Measurements from ENCODE around the gene CTIF. TPM values are rescaled to one million over a fixed set of nuclear protein-coding genes. Genes with fewer than 3 reads are reported as not detected.

The CTIF gene
- total and polyA plus RNA-seq, 2 donors (not counting 1 experiment from before 2014, with no cell fraction given) = 27.2 to 28.1 TPM

GRCh38 chr18:48896875-48897511, 358.2 kb downstream of the CTIF start:
- no peaks in the 10 kb centered on the region for H3K27me3 ChIP-seq (ENCODE audit: control insufficient read depth, insufficient read depth, low read length)
- H3K4me1 ChIP-seq (ENCODE audit: control insufficient read depth, extremely low read depth, insufficient read depth, low read length) = peaks cover 15% of the 10 kb centered on the region
- no peak overlapping the region for H3K4me3 ChIP-seq (replicated peaks in 1 of 4; ENCODE audit: control extremely low read depth in 1 of 4, insufficient read depth in 1 of 4, low read depth in 3 of 4, low read length in 4 of 4)
- no peaks in the 10 kb centered on the region for H3K9me3 ChIP-seq (ENCODE audit: control insufficient read depth, insufficient read depth, low read depth, low read length)
- H3K36me3 ChIP-seq (ENCODE audit: control insufficient read depth, insufficient read depth, low read length) = no peaks in the 10 kb centered on the region
- H3K4me2 ChIP-seq (ENCODE audit: extremely low read depth, insufficient read depth, low read length) = no peak overlapping the region
- H3K9ac ChIP-seq (ENCODE audit: insufficient read depth, low read length) = no peak overlapping the region
- no peak overlapping the region for H3K27ac ChIP-seq (ENCODE audit: insufficient read depth, low read length)
- H2AFZ ChIP-seq (ENCODE audit: low read length) = no peak overlapping the region
- no peaks in the 10 kb centered on the region for H3K79me2 ChIP-seq (ENCODE audit: control insufficient read depth, insufficient read depth, low read length)
- DNase-seq (ENCODE audit: low read depth in 2 of 2) = peak; percentile 26 to 28
- peak in 1 of 2 donors; percentile 11 for TF ChIP-seq CTCF (conservative IDR thresholded peaks at IDR 0.05 in 1 of 2, IDR thresholded peaks at IDR 0.05 in 1 of 2; ENCODE audit: low read depth in 1 of 2, low read length in 2 of 2)
- TF ChIP-seq EZH2 (IDR thresholded peaks at IDR 0.05; ENCODE audit: low read length, missing control alignments) = no peak
- H4K20me1 ChIP-seq (ENCODE audit: control insufficient read depth, extremely low read depth, insufficient read depth, low read length) = no peaks in the 10 kb centered on the region

- no peak overlapping the region for H3K9ac ChIP-seq (ENCODE audit: insufficient read depth, low read length)
- no peak overlapping the region for H3K27ac ChIP-seq (ENCODE audit: insufficient read depth, low read length)
- H3K4me2 ChIP-seq (ENCODE audit: extremely low read depth, insufficient read depth, low read length) = no peak overlapping the region
- no peaks in the 10 kb centered on the region for H3K27me3 ChIP-seq (ENCODE audit: control insufficient read depth, insufficient read depth, low read length)
- H4K20me1 ChIP-seq (ENCODE audit: control insufficient read depth, extremely low read depth, insufficient read depth, low read length) = no peaks in the 10 kb centered on the region
- no peak overlapping the region for H2AFZ ChIP-seq (ENCODE audit: low read length)
- no peaks in the 10 kb centered on the region for H3K36me3 ChIP-seq (ENCODE audit: control insufficient read depth, insufficient read depth, low read length)
- H3K4me3 ChIP-seq (replicated peaks in 1 of 4; ENCODE audit: control extremely low read depth in 1 of 4, insufficient read depth in 1 of 4, low read depth in 3 of 4, low read length in 4 of 4) = no peak overlapping the region
- peak; percentile 43 to 46 for DNase-seq (ENCODE audit: low read depth in 2 of 2)
- no peaks in the 10 kb centered on the region for H3K79me2 ChIP-seq (ENCODE audit: control insufficient read depth, insufficient read depth, low read length)
- TF ChIP-seq EZH2 (IDR thresholded peaks at IDR 0.05; ENCODE audit: low read length, missing control alignments) (no peak), CTCF (conservative IDR thresholded peaks at IDR 0.05 in 1 of 2, IDR thresholded peaks at IDR 0.05 in 1 of 2; ENCODE audit: low read depth in 1 of 2, low read length in 2 of 2) (no peak)
- H3K9me3 ChIP-seq (ENCODE audit: control insufficient read depth, insufficient read depth, low read depth, low read length) = no peaks in the 10 kb centered on the region
- peaks cover 21% of the 10 kb centered on the region for H3K4me1 ChIP-seq (ENCODE audit: control insufficient read depth, extremely low read depth, insufficient read depth, low read length)
These were observed 358.7 kb downstream of the CTIF start for GRCh38 chr18:48897531-48897930.

DNA sequence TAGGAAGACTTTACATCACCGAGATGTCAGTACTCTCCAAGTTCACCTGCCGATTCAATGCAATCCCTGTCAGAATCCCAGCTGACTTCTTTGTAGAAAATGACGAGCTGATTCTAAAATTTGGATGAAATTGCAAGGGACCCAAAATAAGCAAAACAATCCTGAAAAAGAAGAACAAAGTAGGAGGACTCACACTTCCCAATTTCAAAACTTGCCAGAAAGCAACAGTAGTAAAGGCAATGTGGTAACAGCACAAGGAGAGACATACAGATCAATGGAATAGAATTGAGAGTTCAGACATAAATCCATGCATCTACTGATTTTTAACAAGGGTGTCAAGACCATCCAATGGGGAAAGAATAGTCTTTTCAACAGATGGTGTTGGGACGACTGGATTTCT, 359.7 kb downstream of the CTIF start:
- no peak for DNase-seq (ENCODE audit: low read depth in 2 of 2)
- Histone ChIP-seq H3K4me2 (ENCODE audit: extremely low read depth, insufficient read depth, low read length) (no peak overlapping the region), H2AFZ (ENCODE audit: low read length) (no peak overlapping the region), H3K9ac (ENCODE audit: insufficient read depth, low read length) (no peak overlapping the region), H3K9me3 (ENCODE audit: control insufficient read depth, insufficient read depth, low read depth, low read length) (no peaks in the 10 kb centered on the region), H3K27ac (ENCODE audit: insufficient read depth, low read length) (no peak overlapping the region), H3K4me1 (ENCODE audit: control insufficient read depth, extremely low read depth, insufficient read depth, low read length) (peaks cover 27% of the 10 kb centered on the region), H3K4me3 (replicated peaks in 1 of 4; ENCODE audit: control extremely low read depth in 1 of 4, insufficient read depth in 1 of 4, low read depth in 3 of 4, low read length in 4 of 4) (no peak overlapping the region), H3K36me3 (ENCODE audit: control insufficient read depth, insufficient read depth, low read length) (no peaks in the 10 kb centered on the region), H4K20me1 (ENCODE audit: control insufficient read depth, extremely low read depth, insufficient read depth, low read length) (no peaks in the 10 kb centered on the region), H3K27me3 (ENCODE audit: control insufficient read depth, insufficient read depth, low read length) (no peaks in the 10 kb centered on the region), H3K79me2 (ENCODE audit: control insufficient read depth, insufficient read depth, low read length) (no peaks in the 10 kb centered on the region)
- no peak for TF ChIP-seq EZH2 (IDR thresholded peaks at IDR 0.05; ENCODE audit: low read length, missing control alignments)
- TF ChIP-seq CTCF (conservative IDR thresholded peaks at IDR 0.05 in 1 of 2, IDR thresholded peaks at IDR 0.05 in 1 of 2; ENCODE audit: low read depth in 1 of 2, low read length in 2 of 2) = no peak
